A549 (cell line): ENCODE results near the gene IKZF4. TPM values are rescaled to one million over a fixed set of nuclear protein-coding genes. Genes with fewer than 3 reads are reported as not detected.

Experiments
- ATAC-seq, 2 experiments: fragments of 200-7000 bp in 1 of 2; fragments of >200 bp in 1 of 2; cut with Nextera tagmentation in 1 of 2; cut with Tn5 transposase in 1 of 2; 3 replicates each; pipeline versions ENCODE4 v1.8.0 to v1.9.1; 2018 to 2020; ENCODE audit warnings: mild to moderate bottlenecking in 1 of 2, moderate library complexity in 1 of 2
- CTCF ChIA-PET: fragments of 300-600 bp; sonication (Branson Sonifier 250); formaldehyde crosslinking; extraction: SDS; loops from one replicate; lab custom pipeline; 2021; ENCODE audit warnings: antibody characterized with exemption, inconsistent platforms; lab: Yijun Ruan, JAX
- POLR2A ChIA-PET: fragments of 350-600 bp; formaldehyde crosslinking; extraction: SDS; loops from one replicate; lab custom pipeline; 2021; ENCODE audit warnings: antibody characterized with exemption, inconsistent platforms; lab: Yijun Ruan, JAX
- DNase-seq, 2 experiments: peaks; one replicate each; pipeline versions ENCODE4 v3.0.0 to v3.0.0-alpha.2; 2011 to 2016; ENCODE audit warnings: low read depth in 1 of 2, low spot score in 1 of 2
- FAIRE-seq: peaks from 2 replicates; lab custom pipeline; 2011; peaks lifted over from hg19 to GRCh38; lab: Jason Lieb, UNC
- H3K27ac ChIP-seq, 2 experiments: fragments of >200 bp; sonication (Bioruptor Twin); formaldehyde crosslinking; 3 replicates each; pipeline ENCODE4 v1.5.1; 2016 to 2017
- H3K4me1 ChIP-seq: fragments of >200 bp; sonication (Bioruptor Twin); formaldehyde crosslinking; 3 replicates; pipeline ENCODE4 v1.6.1; 2016
- H3K4me2 ChIP-seq: fragments of >200 bp; sonication (Bioruptor Twin); formaldehyde crosslinking; 3 replicates; pipeline ENCODE4 v1.6.1; 2016
- H3K4me3 ChIP-seq: fragments of >200 bp; sonication (Bioruptor Twin); formaldehyde crosslinking; 3 replicates; pipeline ENCODE4 v1.5.1; 2016
- H3K9me3 ChIP-seq: fragments of >200 bp; sonication (Bioruptor Twin); formaldehyde crosslinking; 3 replicates; pipeline ENCODE4 v1.6.1; 2016
- BHLHE40 ChIP-seq: IDR thresholded peaks from 2 replicates; pipeline ENCODE4 v1.6.1; 2012; ENCODE audit warnings: low read depth, low read length, inconsistent platforms
- CEBPB ChIP-seq, 2 experiments: fragments of >200 bp in 1 of 2; sonication (Bioruptor Twin) in 1 of 2; formaldehyde crosslinking in 1 of 2; IDR thresholded peaks; 2 replicates each; pipeline ENCODE4 v1.6.1; 2012 to 2016
- CHD4 ChIP-seq: fragments of 200-600 bp; sonication (generic); IDR thresholded peaks from 2 replicates; pipeline ENCODE4 v1.6.1; 2016; ENCODE audit warnings: antibody characterized with exemption, mild to moderate bottlenecking, borderline replicate concordance
- EHMT2 ChIP-seq: fragments of 200-600 bp; sonication (generic); IDR thresholded peaks from 2 replicates; pipeline ENCODE4 v1.6.1; 2016; ENCODE audit warnings: antibody characterized with exemption, low read depth, mild to moderate bottlenecking, moderate library complexity
- FOXS1 ChIP-seq: fragments of 250-450 bp; sonication (Bioruptor Pico); IDR thresholded peaks from 2 replicates; pipeline ENCODE4 v1.5.0; 2020; ENCODE audit warnings: mild to moderate bottlenecking, moderate library complexity
- GATA3 ChIP-seq: IDR thresholded peaks from 2 replicates; pipeline ENCODE4 v1.6.1; 2012; ENCODE audit warnings: borderline replicate concordance
- JUNB ChIP-seq: fragments of >200 bp; sonication (Bioruptor Twin); formaldehyde crosslinking; IDR thresholded peaks from 2 replicates; pipeline ENCODE4 v1.6.1; 2016
- MAZ ChIP-seq: fragments of 150-350 bp; IDR thresholded peaks from 2 replicates; pipeline ENCODE4 v1.6.1; 2014; ENCODE audit warnings: antibody characterized with exemption, low read depth, low read length, borderline replicate concordance
- NPAS2 ChIP-seq: fragments of 250-450 bp; sonication (Bioruptor Pico); IDR thresholded peaks from 2 replicates; pipeline ENCODE4 v1.8.0; 2022; ENCODE audit warnings: mild to moderate bottlenecking, moderate library complexity, borderline replicate concordance
- POLR2A ChIP-seq: IDR thresholded peaks from 2 replicates; pipeline ENCODE4 v1.6.1; 2012; ENCODE audit warnings: mild to moderate bottlenecking, low read length
- RARB ChIP-seq: fragments of 250-450 bp; sonication (Bioruptor Pico); IDR thresholded peaks from 2 replicates; pipeline ENCODE4 v1.8.0; 2021; ENCODE audit warnings: mild to moderate bottlenecking, moderate library complexity
- SREBF2 ChIP-seq: fragments of 450-650 bp; IDR thresholded peaks from 2 replicates; pipeline ENCODE4 v1.6.1; 2014; ENCODE audit warnings: mild to moderate bottlenecking, moderate library complexity
- TFCP2L1 ChIP-seq: fragments of 250-450 bp; sonication (Bioruptor Pico); IDR thresholded peaks from 2 replicates; pipeline ENCODE4 v1.5.0; 2021; ENCODE audit warnings: mild to moderate bottlenecking
- ZC3H11A ChIP-seq: fragments of 450-650 bp; IDR thresholded peaks from 2 replicates; pipeline ENCODE4 v1.6.1; 2014; ENCODE audit warnings: antibody characterized with exemption, mild to moderate bottlenecking
- ZNF302 ChIP-seq: fragments of 250-450 bp; sonication (Bioruptor Pico); IDR thresholded peaks from 2 replicates; pipeline ENCODE4 v1.9.0; 2021; ENCODE audit warnings: inconsistent platforms, mild to moderate bottlenecking, moderate library complexity
- ZSCAN20 ChIP-seq: fragments of 250-450 bp; sonication (Bioruptor Pico); IDR thresholded peaks from 2 replicates; pipeline ENCODE4 v1.8.0; 2022; ENCODE audit warnings: mild to moderate bottlenecking, moderate library complexity
- WGBS: methylation state at CpG from one replicate; pipeline ENCODE4 v1.1.6; 2017; ENCODE audit errors: missing lambda C conversion rate; 5-methylcytosine and 5-hydroxymethylcytosine counted together
- polyA plus RNA-seq, 4 experiments: library from polyadenylated mRNA; depleted of rRNA in 3 of 4; stranded (reverse); fragments of >200 nt; fragmentation: RNase III in 1 of 4; extraction: RNeasy Plus Mini Kit Qiagen cat#74134 plus additional on column Dnase treatment in 1 of 4; gene quantifications; 2 replicates in 3 of 4; 3 replicates in 1 of 4; pipeline ENCODE4 v1.2.3, GENCODE V29; 2011 to 2017
- TF ChIP-seq, protein P1 (sequence below): fragments of >200 bp; sonication (Bioruptor Twin); formaldehyde crosslinking; IDR thresholded peaks from 3 replicates; pipeline ENCODE4 v1.6.1; 2016
- TF ChIP-seq, protein P2 (sequence below): IDR thresholded peaks from 2 replicates; pipeline ENCODE4 v1.6.1; 2012
- TF ChIP-seq, protein P3 (sequence below): fragments of >200 bp; sonication (Bioruptor Twin); formaldehyde crosslinking; IDR thresholded peaks from 3 replicates; pipeline ENCODE4 v1.5.1; 2016
- TF ChIP-seq, protein P4 (sequence below): IDR thresholded peaks from 2 replicates; pipeline ENCODE4 v1.6.1; 2012; ENCODE audit warnings: low read depth, borderline replicate concordance
- TF ChIP-seq, protein P5 (sequence below): fragments of >200 bp; sonication (Bioruptor Twin); formaldehyde crosslinking; IDR thresholded peaks from 2 replicates; pipeline ENCODE4 v1.6.1; 2016

IKZF4 gene
- polyA plus RNA-seq, 2 of the 4 experiments (the other 2 are of a cell fraction) = 2.0 TPM

DNA sequence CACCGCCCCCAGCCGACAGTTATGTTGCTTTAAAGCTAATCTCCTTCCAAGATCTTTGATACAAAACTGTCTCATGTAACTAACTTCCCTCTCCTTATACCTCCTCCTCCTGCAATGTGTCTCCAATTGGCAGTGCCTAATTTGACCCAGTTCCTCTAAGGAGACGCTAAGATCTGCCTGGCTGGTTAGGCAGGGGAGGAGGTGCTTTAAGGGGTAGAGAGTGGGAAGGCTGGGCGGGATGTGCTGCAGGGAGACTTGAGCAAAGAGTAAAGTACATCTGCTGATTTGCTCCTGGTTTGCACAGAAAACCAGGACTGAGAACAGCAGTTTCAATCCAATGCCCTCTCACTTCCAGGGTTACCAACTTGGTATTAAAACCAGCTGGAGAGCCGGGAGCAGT is 7.4 kb upstream of the IKZF4 start:
- Histone ChIP-seq H3K4me3 (no peak overlapping the region), H3K9me3 (no peaks in the 10 kb centered on the region), H3K27ac (no peak overlapping the region), H3K4me2 (no peak overlapping the region), H3K4me1 (no peaks in the 10 kb centered on the region)
- CTCF ChIA-PET = interaction anchor here (0.7 to 5.7 kb wide), 4 partner anchors 15 to 105 kb away, joined by 3 to 33 read pairs (median 18); partner anchors contain the start of genes SUOX and ZC3H10
- TF ChIP-seq CHD4 = no peak
- TF ChIP-seq, protein P1, sequence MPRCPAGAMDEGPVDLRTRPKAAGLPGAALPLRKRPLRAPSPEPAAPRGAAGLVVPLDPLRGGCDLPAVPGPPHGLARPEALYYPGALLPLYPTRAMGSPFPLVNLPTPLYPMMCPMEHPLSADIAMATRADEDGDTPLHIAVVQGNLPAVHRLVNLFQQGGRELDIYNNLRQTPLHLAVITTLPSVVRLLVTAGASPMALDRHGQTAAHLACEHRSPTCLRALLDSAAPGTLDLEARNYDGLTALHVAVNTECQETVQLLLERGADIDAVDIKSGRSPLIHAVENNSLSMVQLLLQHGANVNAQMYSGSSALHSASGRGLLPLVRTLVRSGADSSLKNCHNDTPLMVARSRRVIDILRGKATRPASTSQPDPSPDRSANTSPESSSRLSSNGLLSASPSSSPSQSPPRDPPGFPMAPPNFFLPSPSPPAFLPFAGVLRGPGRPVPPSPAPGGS = no peak
- no peak for TF ChIP-seq SREBF2
- TF ChIP-seq POLR2A = no peak
- no peak for TF ChIP-seq NPAS2 (CRISPR knock-in tag)
- no peak for TF ChIP-seq EHMT2
- no peak for TF ChIP-seq JUNB
- TF ChIP-seq TFCP2L1 = no peak
- no peak for TF ChIP-seq RARB (CRISPR knock-in tag)
- no peak for TF ChIP-seq GATA3
- FAIRE-seq (no peak), ATAC-seq (no peak), DNase-seq (no peak)
- POLR2A ChIA-PET = no interaction called here
- WGBS = 92% methylated on average over 5 of the region's 5 CpGs

DNA sequence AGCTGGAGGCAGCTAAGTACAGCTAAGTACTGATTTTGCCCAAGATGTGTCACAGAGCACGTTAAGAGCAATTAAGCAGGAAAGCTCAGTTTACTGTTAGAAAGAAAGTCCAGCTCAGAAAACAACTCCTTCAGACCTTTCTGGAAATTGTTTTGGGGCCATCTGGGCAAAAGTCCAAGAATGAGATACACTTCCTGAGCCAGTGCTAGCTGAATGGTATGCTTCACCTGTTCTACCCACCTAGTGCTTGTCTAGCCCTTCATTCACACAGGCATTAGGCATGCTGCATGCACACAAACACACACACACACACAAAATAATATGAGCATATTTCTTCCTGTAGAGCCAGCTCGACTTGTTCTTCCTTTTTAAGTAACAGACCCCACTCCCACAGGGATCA is 6.6 kb upstream of the IKZF4 start:
- H3K9me3 ChIP-seq = no peaks in the 10 kb centered on the region
- no peak for FAIRE-seq
- ChIA-PET POLR2A (no interaction called here), CTCF (interaction anchor here (0.7 to 5.7 kb wide), 4 partner anchors 14 to 275 kb away, joined by 3 to 33 read pairs (median 18); partner anchors contain the start of gene SUOX)
- H3K4me1 ChIP-seq = no peaks in the 10 kb centered on the region
- H3K27ac ChIP-seq = no peak overlapping the region
- ATAC-seq = 0 out of 6 replicates have a peak, but pooled peaks of 1 of the 2 experiments have one; percentile 24
- no peak for DNase-seq
- no peak overlapping the region for H3K4me3 ChIP-seq
- H3K4me2 ChIP-seq = no peak overlapping the region
- WGBS = 51% methylated on average over 2 of the region's 2 CpGs
- TF ChIP-seq ZSCAN20 (CRISPR knock-in tag) (no peak), GATA3 (no peak), JUNB (no peak), ZC3H11A (no peak), ZNF302 (CRISPR knock-in tag) (no peak), MAZ (no peak), NPAS2 (CRISPR knock-in tag) (no peak), FOXS1 (CRISPR knock-in tag) (no peak), CEBPB (IDR thresholded peaks at IDR 0.05) (no peak), BHLHE40 (no peak)
- TF ChIP-seq, protein P2, sequence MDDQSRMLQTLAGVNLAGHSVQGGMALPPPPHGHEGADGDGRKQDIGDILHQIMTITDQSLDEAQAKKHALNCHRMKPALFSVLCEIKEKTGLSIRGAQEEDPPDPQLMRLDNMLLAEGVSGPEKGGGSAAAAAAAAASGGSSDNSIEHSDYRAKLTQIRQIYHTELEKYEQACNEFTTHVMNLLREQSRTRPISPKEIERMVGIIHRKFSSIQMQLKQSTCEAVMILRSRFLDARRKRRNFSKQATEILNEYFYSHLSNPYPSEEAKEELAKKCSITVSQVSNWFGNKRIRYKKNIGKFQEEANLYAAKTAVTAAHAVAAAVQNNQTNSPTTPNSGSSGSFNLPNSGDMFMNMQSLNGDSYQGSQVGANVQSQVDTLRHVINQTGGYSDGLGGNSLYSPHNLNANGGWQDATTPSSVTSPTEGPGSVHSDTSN = no peak
- TF ChIP-seq, protein P3, sequence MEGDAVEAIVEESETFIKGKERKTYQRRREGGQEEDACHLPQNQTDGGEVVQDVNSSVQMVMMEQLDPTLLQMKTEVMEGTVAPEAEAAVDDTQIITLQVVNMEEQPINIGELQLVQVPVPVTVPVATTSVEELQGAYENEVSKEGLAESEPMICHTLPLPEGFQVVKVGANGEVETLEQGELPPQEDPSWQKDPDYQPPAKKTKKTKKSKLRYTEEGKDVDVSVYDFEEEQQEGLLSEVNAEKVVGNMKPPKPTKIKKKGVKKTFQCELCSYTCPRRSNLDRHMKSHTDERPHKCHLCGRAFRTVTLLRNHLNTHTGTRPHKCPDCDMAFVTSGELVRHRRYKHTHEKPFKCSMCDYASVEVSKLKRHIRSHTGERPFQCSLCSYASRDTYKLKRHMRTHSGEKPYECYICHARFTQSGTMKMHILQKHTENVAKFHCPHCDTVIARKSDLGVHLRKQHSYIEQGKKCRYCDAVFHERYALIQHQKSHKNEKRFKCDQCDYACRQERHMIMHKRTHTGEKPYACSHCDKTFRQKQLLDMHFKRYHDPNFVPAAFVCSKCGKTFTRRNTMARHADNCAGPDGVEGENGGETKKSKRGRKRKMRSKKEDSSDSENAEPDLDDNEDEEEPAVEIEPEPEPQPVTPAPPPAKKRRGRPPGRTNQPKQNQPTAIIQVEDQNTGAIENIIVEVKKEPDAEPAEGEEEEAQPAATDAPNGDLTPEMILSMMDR = no peak
- TF ChIP-seq, protein P4, sequence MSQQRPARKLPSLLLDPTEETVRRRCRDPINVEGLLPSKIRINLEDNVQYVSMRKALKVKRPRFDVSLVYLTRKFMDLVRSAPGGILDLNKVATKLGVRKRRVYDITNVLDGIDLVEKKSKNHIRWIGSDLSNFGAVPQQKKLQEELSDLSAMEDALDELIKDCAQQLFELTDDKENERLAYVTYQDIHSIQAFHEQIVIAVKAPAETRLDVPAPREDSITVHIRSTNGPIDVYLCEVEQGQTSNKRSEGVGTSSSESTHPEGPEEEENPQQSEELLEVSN = no peak
- TF ChIP-seq, protein P5, sequence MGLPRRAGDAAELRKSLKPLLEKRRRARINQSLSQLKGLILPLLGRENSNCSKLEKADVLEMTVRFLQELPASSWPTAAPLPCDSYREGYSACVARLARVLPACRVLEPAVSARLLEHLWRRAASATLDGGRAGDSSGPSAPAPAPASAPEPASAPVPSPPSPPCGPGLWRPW = no peak
